Muscle layer of colon (tissue), 2 donors: Measurements from ENCODE around the gene ARID1B.

Source experiments
- H3K27ac ChIP-seq: one replicate; pipeline ENCODE4 v1.7.0; 2013; ENCODE audit warnings: low read depth, mild to moderate bottlenecking, low read length, moderate library complexity
- H3K27me3 ChIP-seq, 2 donors: one replicate each; pipeline ENCODE4 v1.7.0; 2013; ENCODE audit warnings: low read length in 2 of 2, mild to moderate bottlenecking in 2 of 2; ENCODE audit not compliant: insufficient read depth in 2 of 2, control insufficient read depth in 1 of 2
- H3K36me3 ChIP-seq: one replicate; pipeline ENCODE4 v1.7.0; 2013; ENCODE audit warnings: mild to moderate bottlenecking, low read length; ENCODE audit not compliant: insufficient read depth
- H3K4me1 ChIP-seq: one replicate; pipeline ENCODE4 v1.7.0; 2013; ENCODE audit warnings: mild to moderate bottlenecking, low read length; ENCODE audit not compliant: insufficient read depth
- H3K4me3 ChIP-seq, 2 donors: one replicate each; pipeline ENCODE4 v1.7.0; 2013; ENCODE audit warnings: low read length in 2 of 2, low read depth in 1 of 2, mild to moderate bottlenecking in 1 of 2, moderate library complexity in 1 of 2
- H3K9ac ChIP-seq: one replicate; pipeline ENCODE4 v1.7.0; 2013; ENCODE audit warnings: low read length
- H3K9me3 ChIP-seq: one replicate; pipeline ENCODE4 v1.7.0; 2013; ENCODE audit warnings: mild to moderate bottlenecking, low read length
- donor health status: abdominal sarcoma.
- donor health status: Adenocarcinoma of cecum.

Gene ARID1B

DNA sequence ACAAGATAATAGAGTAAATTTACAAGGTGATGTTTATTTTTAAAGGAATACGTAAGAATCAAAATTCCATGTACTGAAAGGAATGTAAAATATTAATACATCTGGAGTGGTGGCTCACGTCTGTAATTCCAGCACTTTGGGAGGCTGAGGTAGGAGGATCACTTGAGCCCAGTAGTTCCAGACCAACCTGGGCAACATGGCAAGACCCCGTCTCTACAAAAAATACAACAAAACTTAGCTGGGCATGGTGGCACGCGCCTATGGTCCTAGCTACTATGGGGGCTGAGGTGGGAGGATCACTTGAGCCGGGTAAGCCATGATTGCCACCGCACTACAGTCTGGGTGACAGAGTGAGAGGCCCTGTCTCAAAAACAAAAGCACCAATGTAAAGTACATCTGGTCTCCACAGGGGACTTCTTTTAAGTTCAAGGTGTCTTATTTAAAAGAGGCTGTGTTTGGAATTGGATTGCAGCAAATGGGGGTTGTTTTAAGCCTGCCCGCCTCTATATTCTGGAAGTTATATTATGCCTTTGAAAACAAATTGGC is 36.9 kb downstream of the ARID1B start:
- Histone ChIP-seq H3K4me3 (no peak overlapping the region), H3K4me1 (peaks cover 31% of the 10 kb centered on the region), H3K9ac (no peak overlapping the region), H3K27ac (no peak overlapping the region), H3K9me3 (no peaks in the 10 kb centered on the region), H3K36me3 (no peaks in the 10 kb centered on the region), H3K27me3 (no peaks in the 10 kb centered on the region)

DNA sequence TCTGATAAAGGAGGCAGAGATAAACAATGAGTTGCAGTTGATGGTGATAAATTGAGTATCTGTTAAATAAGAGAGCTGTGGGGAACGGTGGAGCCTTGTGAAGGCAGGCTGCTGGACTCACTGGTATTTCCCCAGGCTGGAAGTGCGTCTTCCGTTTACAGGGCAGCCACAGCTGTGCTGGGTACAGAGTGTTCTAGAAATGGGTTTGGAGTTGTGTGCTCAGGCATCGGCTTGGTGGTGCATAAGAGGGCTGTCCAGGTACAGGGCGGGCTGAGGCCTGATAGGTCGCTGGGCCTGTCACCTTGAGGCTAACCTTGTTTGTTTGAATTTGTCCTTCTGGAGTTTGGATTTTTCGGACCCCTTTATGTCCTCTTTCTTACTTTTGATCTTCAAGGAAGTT is 39.3 kb downstream of the ARID1B start:
- peaks cover 25% of the 10 kb centered on the region for H3K4me1 ChIP-seq
- H3K9ac ChIP-seq, result no peak overlapping the region
- no peak overlapping the region for H3K4me3 ChIP-seq
- H3K36me3 ChIP-seq, result no peaks in the 10 kb centered on the region
- no peaks in the 10 kb centered on the region for H3K9me3 ChIP-seq
- H3K27ac ChIP-seq, result no peak overlapping the region
- no peaks in the 10 kb centered on the region for H3K27me3 ChIP-seq

- Histone ChIP-seq H3K36me3 (no peaks in the 10 kb centered on the region), H3K27ac (no peak overlapping the region), H3K9ac (no peak overlapping the region), H3K9me3 (no peaks in the 10 kb centered on the region), H3K4me3 (no peak overlapping the region), H3K27me3 (no peaks in the 10 kb centered on the region), H3K4me1 (peaks cover 37% of the 10 kb centered on the region)
These were observed 43.1 kb downstream of the ARID1B start for GRCh38 chr6:156820089-156820798.

GRCh38 chr6:156821707-156822106 is 44.5 kb downstream of the ARID1B start:
- Histone ChIP-seq H3K27me3 (no peaks in the 10 kb centered on the region), H3K9ac (no peak overlapping the region), H3K36me3 (no peaks in the 10 kb centered on the region), H3K4me3 (no peak overlapping the region), H3K9me3 (no peaks in the 10 kb centered on the region), H3K27ac (no peak overlapping the region), H3K4me1 (peaks cover 23% of the 10 kb centered on the region)

- Histone ChIP-seq H3K9ac (no peak overlapping the region), H3K4me3 (no peak overlapping the region), H3K4me1 (peaks cover 30% of the 10 kb centered on the region), H3K27me3 (no peaks in the 10 kb centered on the region), H3K9me3 (no peaks in the 10 kb centered on the region), H3K27ac (no peak overlapping the region), H3K36me3 (no peaks in the 10 kb centered on the region)
These were observed 45.6 kb downstream of the ARID1B start for GRCh38 chr6:156822747-156823206.

GRCh38 chr6:156824142-156824541 is 47.0 kb downstream of the ARID1B start:
- Histone ChIP-seq H3K4me3 (no peak overlapping the region), H3K9me3 (no peaks in the 10 kb centered on the region), H3K9ac (no peak overlapping the region), H3K27ac (no peak overlapping the region), H3K4me1 (peaks cover 39% of the 10 kb centered on the region), H3K36me3 (no peaks in the 10 kb centered on the region), H3K27me3 (no peaks in the 10 kb centered on the region)

- no peak overlapping the region for H3K27ac ChIP-seq
- H3K27me3 ChIP-seq, result no peaks in the 10 kb centered on the region
- no peaks in the 10 kb centered on the region for H3K9me3 ChIP-seq
- peaks cover 8% of the 10 kb centered on the region for H3K36me3 ChIP-seq
- peaks cover 32% of the 10 kb centered on the region for H3K4me1 ChIP-seq
- no peak overlapping the region for H3K4me3 ChIP-seq
- H3K9ac ChIP-seq, result no peak overlapping the region
These were observed 48.3 kb downstream of the ARID1B start for GRCh38 chr6:156825475-156825874.

DNA sequence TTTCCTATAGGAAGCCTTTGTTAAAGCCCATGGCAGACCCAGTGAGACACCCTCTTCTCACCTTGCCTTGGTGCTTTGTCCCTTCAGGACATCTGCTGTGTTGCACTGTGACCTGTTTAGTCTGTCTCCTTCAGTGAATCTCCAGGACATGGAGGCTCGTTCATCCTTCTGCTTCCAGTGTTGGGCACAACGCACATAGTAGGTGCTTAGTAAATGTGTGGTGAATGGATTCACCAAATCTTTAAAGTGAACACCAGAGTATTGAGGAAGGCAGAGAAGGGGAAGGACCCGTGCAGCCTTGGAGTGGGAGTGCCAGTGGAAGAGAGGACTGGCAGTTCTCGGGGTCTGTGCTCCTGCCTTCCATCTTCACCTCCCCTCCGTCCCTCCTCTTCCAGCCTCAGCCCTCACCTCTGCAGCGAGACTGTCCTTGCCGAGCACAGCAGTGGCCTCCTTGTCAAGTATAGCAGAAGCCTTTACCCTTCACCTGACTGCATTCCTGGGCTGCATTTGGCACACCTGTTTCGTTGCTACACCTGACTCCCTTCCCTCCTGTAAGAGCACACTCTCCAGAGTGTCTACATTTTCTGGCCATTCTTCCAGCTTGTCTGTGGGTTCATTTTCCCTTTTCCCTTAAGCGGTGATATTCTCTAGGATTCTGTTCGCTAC is 49.2 kb downstream of the ARID1B start:
- Histone ChIP-seq H3K9me3 (no peaks in the 10 kb centered on the region), H3K27ac (no peak overlapping the region), H3K36me3 (peaks cover 8% of the 10 kb centered on the region)

GRCh38 chr6:156827382-156827781 is 50.2 kb downstream of the ARID1B start:
- no peaks in the 10 kb centered on the region for H3K27me3 ChIP-seq
- no peak overlapping the region for H3K27ac ChIP-seq
- peaks cover 8% of the 10 kb centered on the region for H3K36me3 ChIP-seq
- H3K9ac ChIP-seq, result no peak overlapping the region
- H3K9me3 ChIP-seq, result no peaks in the 10 kb centered on the region
- H3K4me1 ChIP-seq, result peaks cover 39% of the 10 kb centered on the region
- H3K4me3 ChIP-seq, result no peak overlapping the region

More for the DNA sequence above, 49.2 kb downstream of the ARID1B start:
- no peaks in the 10 kb centered on the region for H3K27me3 ChIP-seq
- H3K4me1 ChIP-seq, result peaks cover 37% of the 10 kb centered on the region
- no peak overlapping the region for H3K4me3 ChIP-seq
- H3K9ac ChIP-seq, result no peak overlapping the region

- peaks cover 39% of the 10 kb centered on the region for H3K4me1 ChIP-seq
These were observed 51.1 kb downstream of the ARID1B start for GRCh38 chr6:156828280-156828703.

DNA sequence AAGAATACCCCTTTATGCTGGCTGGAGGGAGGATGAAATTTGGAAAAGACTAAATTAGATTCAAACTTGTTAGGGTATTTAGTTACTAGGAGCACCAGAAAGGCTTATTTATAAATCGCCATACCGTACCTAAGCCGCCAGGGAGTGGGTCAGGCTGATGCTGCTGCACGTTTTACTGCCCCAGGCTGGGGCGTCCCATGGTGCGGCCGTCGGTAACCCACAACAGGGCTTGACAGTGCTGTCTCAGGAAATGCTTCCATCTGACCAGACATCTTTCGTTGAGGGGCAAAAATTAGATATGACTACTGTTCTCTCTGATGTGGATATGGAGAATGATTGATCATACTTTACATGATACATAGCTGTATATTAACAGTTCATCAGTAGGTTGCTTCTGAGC is 52.9 kb downstream of the ARID1B start:
- no peaks in the 10 kb centered on the region for H3K27me3 ChIP-seq
- H3K9ac ChIP-seq, result no peak overlapping the region
- H3K27ac ChIP-seq, result no peak overlapping the region
- H3K4me1 ChIP-seq, result peaks cover 45% of the 10 kb centered on the region
- peaks cover 8% of the 10 kb centered on the region for H3K36me3 ChIP-seq
- H3K9me3 ChIP-seq, result no peaks in the 10 kb centered on the region
- H3K4me3 ChIP-seq, result no peak overlapping the region

More at GRCh38 chr6:156828280-156828703, 51.1 kb downstream of the ARID1B start:
- H3K27ac ChIP-seq, result no peak overlapping the region
- peaks cover 8% of the 10 kb centered on the region for H3K36me3 ChIP-seq
- no peak overlapping the region for H3K4me3 ChIP-seq
- no peaks in the 10 kb centered on the region for H3K9me3 ChIP-seq
- H3K27me3 ChIP-seq, result no peaks in the 10 kb centered on the region
- no peak overlapping the region for H3K9ac ChIP-seq
